Liver (tissue), 9 donors: ENCODE measurements around the gene NR2F6. TPM values are rescaled to one million over a fixed set of nuclear protein-coding genes. Genes with fewer than 3 reads are reported as not detected.

Experiments used
- DNase-seq: peaks from one replicate; pipeline ENCODE4 v3.0.0-alpha.2; 2017; ENCODE audit warnings: low spot score
- H3K27ac ChIP-seq, 2 donors: one replicate each; pipeline ENCODE4 v1.7.0; 2013; ENCODE audit warnings: inconsistent platforms in 2 of 2, low read length in 2 of 2, control low read depth in 1 of 2, low read depth in 1 of 2, mild to moderate bottlenecking in 1 of 2
- H3K27me3 ChIP-seq, 4 donors: one replicate each; pipeline versions ENCODE4 v1.6.1 to v1.7.0; 2013; ENCODE audit warnings: low read length in 3 of 4, inconsistent platforms in 1 of 4, mild to moderate bottlenecking in 1 of 4, moderate library complexity in 1 of 4; ENCODE audit not compliant: control insufficient read depth in 4 of 4, insufficient read depth in 4 of 4
- H3K36me3 ChIP-seq, 4 donors: one replicate each; pipeline versions ENCODE4 v1.6.1 to v1.7.0; 2013; ENCODE audit warnings: low read length in 3 of 4, mild to moderate bottlenecking in 3 of 4, low read depth in 1 of 4, moderate library complexity in 1 of 4; ENCODE audit not compliant: control insufficient read depth in 4 of 4, insufficient read depth in 3 of 4
- H3K4me1 ChIP-seq, 4 donors: one replicate each; pipeline versions ENCODE4 v1.6.1 to v1.7.0; 2013; ENCODE audit warnings: low read length in 3 of 4, mild to moderate bottlenecking in 3 of 4, moderate library complexity in 1 of 4; ENCODE audit not compliant: control insufficient read depth in 4 of 4, insufficient read depth in 4 of 4
- H3K4me3 ChIP-seq, 3 donors: one replicate each; pipeline versions ENCODE4 v1.6.1 to v1.7.0; 2013; ENCODE audit warnings: low read length in 3 of 3, control low read depth in 1 of 3, low read depth in 1 of 3, mild to moderate bottlenecking in 1 of 3
- H3K9ac ChIP-seq, 2 donors: one replicate each; pipeline ENCODE4 v1.7.0; 2013; ENCODE audit warnings: low read length in 2 of 2, mild to moderate bottlenecking in 2 of 2, moderate library complexity in 2 of 2, control low read depth in 1 of 2, low read depth in 1 of 2
- H3K9me3 ChIP-seq, 4 donors: one replicate each; pipeline versions ENCODE4 v1.6.1 to v1.7.0; 2013; ENCODE audit warnings: low read length in 3 of 4; ENCODE audit not compliant: control insufficient read depth in 4 of 4
- EGR1 ChIP-seq, 2 donors: IDR thresholded peaks; 2 replicates each; pipeline ENCODE4 v1.6.1; 2016 to 2018; ENCODE audit warnings: antibody characterized with exemption in 2 of 2, low read depth in 2 of 2
- FOXA1 ChIP-seq: IDR thresholded peaks from 2 replicates; pipeline ENCODE4 v1.6.1; 2016; ENCODE audit warnings: antibody characterized with exemption
- FOXA2 ChIP-seq: IDR thresholded peaks from 2 replicates; pipeline ENCODE4 v1.6.1; 2016; ENCODE audit warnings: antibody characterized with exemption
- GABPA ChIP-seq, 2 donors: IDR thresholded peaks in 1 of 2; conservative IDR thresholded peaks in 1 of 2; 2 replicates each; pipeline ENCODE4 v1.6.1; 2016; ENCODE audit warnings: antibody characterized with exemption in 2 of 2, mild to moderate bottlenecking in 1 of 2, moderate library complexity in 1 of 2
- HNF4A ChIP-seq, 2 donors: conservative IDR thresholded peaks; 2 replicates each; pipeline ENCODE4 v1.6.1; 2016; ENCODE audit warnings: antibody characterized with exemption in 2 of 2, mild to moderate bottlenecking in 2 of 2
- HNF4G ChIP-seq: IDR thresholded peaks from 2 replicates; pipeline ENCODE4 v1.6.1; 2016; ENCODE audit warnings: antibody characterized with exemption
- JUND ChIP-seq, 2 donors: IDR thresholded peaks; 2 replicates each; pipeline ENCODE4 v1.6.1; 2016; ENCODE audit warnings: antibody characterized with exemption in 2 of 2
- NR2F2 ChIP-seq: IDR thresholded peaks from 2 replicates; pipeline ENCODE4 v1.6.1; 2016; ENCODE audit warnings: antibody characterized with exemption
- RAD21 ChIP-seq, 2 donors: IDR thresholded peaks; 2 replicates each; pipeline ENCODE4 v1.6.1; 2016; ENCODE audit warnings: antibody characterized with exemption in 2 of 2, mild to moderate bottlenecking in 2 of 2
- RXRA ChIP-seq, 2 donors: IDR thresholded peaks; 2 replicates each; pipeline ENCODE4 v1.6.1; 2017 to 2018; ENCODE audit warnings: antibody characterized with exemption in 2 of 2, mild to moderate bottlenecking in 1 of 2
- SP1 ChIP-seq: IDR thresholded peaks from 2 replicates; pipeline ENCODE4 v1.6.1; 2018; ENCODE audit warnings: antibody characterized with exemption, mild to moderate bottlenecking
- TAF1 ChIP-seq: conservative IDR thresholded peaks from 2 replicates; pipeline ENCODE4 v1.6.1; 2016; ENCODE audit warnings: antibody characterized with exemption, mild to moderate bottlenecking
- YY1 ChIP-seq: IDR thresholded peaks from 2 replicates; pipeline ENCODE4 v1.6.1; 2016; ENCODE audit warnings: antibody characterized with exemption, mild to moderate bottlenecking
- WGBS: extraction: QIAGEN DNeasy Blood & Tissue Kit; methylation state at CpG from one replicate; pipeline ENCODE4 v1.1.7; 2013; 5-methylcytosine and 5-hydroxymethylcytosine counted together
- polyA plus RNA-seq, 2 donors: library from polyadenylated mRNA; stranded (reverse) in 1 of 2; unstranded in 1 of 2; fragments of 200-250 nt in 1 of 2; fragments of >200 nt in 1 of 2; fragmentation: Nextera tagmentation in 1 of 2; extraction: Ambion mirVana in 1 of 2; gene quantifications; one replicate each; pipeline versions ENCODE4 v1.2.1 to v1.2.3, GENCODE V29; 2013 to 2015
- total RNA-seq, 2 donors: library from RNA; depleted of rRNA; stranded (reverse); fragments of >200 nt; gene quantifications; one replicate each; pipeline ENCODE4 v1.2.3, GENCODE V29; 2014
- TF ChIP-seq, protein P1 (sequence below): IDR thresholded peaks from 2 replicates; pipeline ENCODE4 v1.6.1; 2016; ENCODE audit warnings: antibody characterized with exemption, mild to moderate bottlenecking
- TF ChIP-seq, protein P2 (sequence below): IDR thresholded peaks from 2 replicates; pipeline ENCODE4 v1.6.1; 2016; ENCODE audit warnings: antibody characterized with exemption
- TF ChIP-seq, protein P3 (sequence below): fragments of 150-350 bp; IDR thresholded peaks from 2 replicates; pipeline ENCODE4 v1.5.1; 2017; ENCODE audit warnings: improper control_type of control experiment, low read depth, low read length; ENCODE audit not compliant: missing input control
- TF ChIP-seq, protein P4 (sequence below): IDR thresholded peaks from 2 replicates; pipeline ENCODE4 v1.6.1; 2016; ENCODE audit warnings: antibody characterized with exemption
- TF ChIP-seq, protein P5 (sequence below): IDR thresholded peaks from 2 replicates; pipeline ENCODE4 v1.6.1; 2016; ENCODE audit warnings: antibody characterized with exemption
- donor health status: healthy.
- donor health status: healthy.
- donor health status: healthy.
- donor health status: healthy.
- donor health status: healthy.

NR2F6 gene
- total and polyA plus RNA-seq, 4 donors, result 30.5 to 86.1 (median 52.6) TPM

DNA sequence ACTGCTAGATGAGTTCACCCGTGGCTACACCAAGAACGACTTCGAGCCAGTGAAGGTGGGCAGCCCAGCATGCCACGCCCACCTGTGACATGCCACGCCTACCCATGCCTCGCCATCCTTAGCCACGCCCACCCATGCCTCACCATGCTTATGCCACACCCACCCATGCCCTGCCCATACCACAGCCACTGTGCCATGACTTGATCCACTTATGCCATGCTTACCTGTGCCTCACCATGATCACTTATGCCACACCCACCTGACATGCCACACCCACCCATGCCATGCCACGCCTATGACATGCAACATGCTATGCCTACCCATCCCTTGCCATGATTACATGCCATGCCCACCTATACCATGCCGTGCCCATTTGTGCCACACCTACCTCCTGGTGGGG lies 43.5 kb downstream of the NR2F6 start (continued):
- TF ChIP-seq FOXA2, result no peak
- no peak for TF ChIP-seq NR2F2
- no peak for TF ChIP-seq FOXA1

DNA sequence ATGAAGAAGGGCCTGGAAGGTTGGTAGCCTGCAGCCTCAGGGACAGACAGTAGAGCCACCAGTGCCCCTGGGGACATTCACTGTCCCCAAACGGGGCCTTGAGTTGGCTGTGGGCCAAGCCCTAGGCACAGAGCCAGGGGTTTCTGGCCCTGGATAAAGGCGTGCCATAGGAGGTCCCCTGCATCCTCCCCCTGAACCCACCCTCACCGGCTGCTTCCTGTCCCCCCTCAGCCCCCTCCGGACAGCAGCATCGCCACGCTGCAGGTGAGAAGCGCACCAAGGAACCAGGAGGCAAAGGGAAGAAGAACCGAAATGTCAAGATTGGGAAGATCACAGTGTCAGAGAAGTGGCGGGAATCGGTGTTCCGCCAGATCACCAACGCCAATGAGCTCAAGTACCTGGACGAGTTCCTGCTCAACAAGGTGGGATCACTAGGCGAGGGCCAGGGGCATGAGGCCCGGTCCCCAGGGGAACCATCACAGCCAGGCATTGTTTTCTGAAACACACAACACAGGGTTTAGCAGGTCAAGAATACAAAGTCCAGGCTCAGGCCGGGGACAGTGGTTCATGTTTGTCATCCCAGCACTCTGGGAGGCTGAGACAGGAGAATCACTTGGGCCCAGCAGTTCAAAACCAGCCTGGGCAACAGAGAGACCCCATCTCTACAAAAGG lies 45.2 kb downstream of the NR2F6 start:
- H3K9me3 ChIP-seq, result no peaks in the 10 kb centered on the region
- DNase-seq, result peak; percentile 59
- peak overlapping the region; percentile 21 to 32 for H3K27ac ChIP-seq
- TF ChIP-seq, protein P1, sequence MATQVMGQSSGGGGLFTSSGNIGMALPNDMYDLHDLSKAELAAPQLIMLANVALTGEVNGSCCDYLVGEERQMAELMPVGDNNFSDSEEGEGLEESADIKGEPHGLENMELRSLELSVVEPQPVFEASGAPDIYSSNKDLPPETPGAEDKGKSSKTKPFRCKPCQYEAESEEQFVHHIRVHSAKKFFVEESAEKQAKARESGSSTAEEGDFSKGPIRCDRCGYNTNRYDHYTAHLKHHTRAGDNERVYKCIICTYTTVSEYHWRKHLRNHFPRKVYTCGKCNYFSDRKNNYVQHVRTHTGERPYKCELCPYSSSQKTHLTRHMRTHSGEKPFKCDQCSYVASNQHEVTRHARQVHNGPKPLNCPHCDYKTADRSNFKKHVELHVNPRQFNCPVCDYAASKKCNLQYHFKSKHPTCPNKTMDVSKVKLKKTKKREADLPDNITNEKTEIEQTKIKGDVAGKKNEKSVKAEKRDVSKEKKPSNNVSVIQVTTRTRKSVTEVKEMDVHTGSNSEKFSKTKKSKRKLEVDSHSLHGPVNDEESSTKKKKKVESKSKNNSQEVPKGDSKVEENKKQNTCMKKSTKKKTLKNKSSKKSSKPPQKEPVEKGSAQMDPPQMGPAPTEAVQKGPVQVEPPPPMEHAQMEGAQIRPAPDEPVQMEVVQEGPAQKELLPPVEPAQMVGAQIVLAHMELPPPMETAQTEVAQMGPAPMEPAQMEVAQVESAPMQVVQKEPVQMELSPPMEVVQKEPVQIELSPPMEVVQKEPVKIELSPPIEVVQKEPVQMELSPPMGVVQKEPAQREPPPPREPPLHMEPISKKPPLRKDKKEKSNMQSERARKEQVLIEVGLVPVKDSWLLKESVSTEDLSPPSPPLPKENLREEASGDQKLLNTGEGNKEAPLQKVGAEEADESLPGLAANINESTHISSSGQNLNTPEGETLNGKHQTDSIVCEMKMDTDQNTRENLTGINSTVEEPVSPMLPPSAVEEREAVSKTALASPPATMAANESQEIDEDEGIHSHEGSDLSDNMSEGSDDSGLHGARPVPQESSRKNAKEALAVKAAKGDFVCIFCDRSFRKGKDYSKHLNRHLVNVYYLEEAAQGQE, result no peak
- TF ChIP-seq JUND (IDR thresholded peaks at IDR 0.05) (no peak), EGR1 (IDR thresholded peaks at IDR 0.05; ENCODE audit: low read depth in 2 of 2) (no peak), FOXA1 (no peak), NR2F2 (peak; percentile 43), TAF1 (no peak), HNF4A (conservative IDR thresholded peaks at IDR 0.05) (peak; percentile 95 to 97), YY1 (no peak), RAD21 (IDR thresholded peaks at IDR 0.05) (peak in 1 of 2 donors; percentile 48), GABPA (IDR thresholded peaks at IDR 0.05 in 1 of 2, conservative IDR thresholded peaks at IDR 0.05 in 1 of 2) (no peak), HNF4G (peak; percentile 84), FOXA2 (no peak), SP1 (peak; percentile 87), RXRA (IDR thresholded peaks at IDR 0.05) (peak; percentile 75 to 78)
- TF ChIP-seq, protein P2, sequence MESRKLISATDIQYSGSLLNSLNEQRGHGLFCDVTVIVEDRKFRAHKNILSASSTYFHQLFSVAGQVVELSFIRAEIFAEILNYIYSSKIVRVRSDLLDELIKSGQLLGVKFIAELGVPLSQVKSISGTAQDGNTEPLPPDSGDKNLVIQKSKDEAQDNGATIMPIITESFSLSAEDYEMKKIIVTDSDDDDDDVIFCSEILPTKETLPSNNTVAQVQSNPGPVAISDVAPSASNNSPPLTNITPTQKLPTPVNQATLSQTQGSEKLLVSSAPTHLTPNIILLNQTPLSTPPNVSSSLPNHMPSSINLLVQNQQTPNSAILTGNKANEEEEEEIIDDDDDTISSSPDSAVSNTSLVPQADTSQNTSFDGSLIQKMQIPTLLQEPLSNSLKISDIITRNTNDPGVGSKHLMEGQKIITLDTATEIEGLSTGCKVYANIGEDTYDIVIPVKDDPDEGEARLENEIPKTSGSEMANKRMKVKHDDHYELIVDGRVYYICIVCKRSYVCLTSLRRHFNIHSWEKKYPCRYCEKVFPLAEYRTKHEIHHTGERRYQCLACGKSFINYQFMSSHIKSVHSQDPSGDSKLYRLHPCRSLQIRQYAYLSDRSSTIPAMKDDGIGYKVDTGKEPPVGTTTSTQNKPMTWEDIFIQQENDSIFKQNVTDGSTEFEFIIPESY, result no peak
- TF ChIP-seq, protein P3, sequence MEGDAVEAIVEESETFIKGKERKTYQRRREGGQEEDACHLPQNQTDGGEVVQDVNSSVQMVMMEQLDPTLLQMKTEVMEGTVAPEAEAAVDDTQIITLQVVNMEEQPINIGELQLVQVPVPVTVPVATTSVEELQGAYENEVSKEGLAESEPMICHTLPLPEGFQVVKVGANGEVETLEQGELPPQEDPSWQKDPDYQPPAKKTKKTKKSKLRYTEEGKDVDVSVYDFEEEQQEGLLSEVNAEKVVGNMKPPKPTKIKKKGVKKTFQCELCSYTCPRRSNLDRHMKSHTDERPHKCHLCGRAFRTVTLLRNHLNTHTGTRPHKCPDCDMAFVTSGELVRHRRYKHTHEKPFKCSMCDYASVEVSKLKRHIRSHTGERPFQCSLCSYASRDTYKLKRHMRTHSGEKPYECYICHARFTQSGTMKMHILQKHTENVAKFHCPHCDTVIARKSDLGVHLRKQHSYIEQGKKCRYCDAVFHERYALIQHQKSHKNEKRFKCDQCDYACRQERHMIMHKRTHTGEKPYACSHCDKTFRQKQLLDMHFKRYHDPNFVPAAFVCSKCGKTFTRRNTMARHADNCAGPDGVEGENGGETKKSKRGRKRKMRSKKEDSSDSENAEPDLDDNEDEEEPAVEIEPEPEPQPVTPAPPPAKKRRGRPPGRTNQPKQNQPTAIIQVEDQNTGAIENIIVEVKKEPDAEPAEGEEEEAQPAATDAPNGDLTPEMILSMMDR, result no peak
- TF ChIP-seq, protein P4, sequence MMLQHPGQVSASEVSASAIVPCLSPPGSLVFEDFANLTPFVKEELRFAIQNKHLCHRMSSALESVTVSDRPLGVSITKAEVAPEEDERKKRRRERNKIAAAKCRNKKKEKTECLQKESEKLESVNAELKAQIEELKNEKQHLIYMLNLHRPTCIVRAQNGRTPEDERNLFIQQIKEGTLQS, result no peak
- TF ChIP-seq, protein P5, sequence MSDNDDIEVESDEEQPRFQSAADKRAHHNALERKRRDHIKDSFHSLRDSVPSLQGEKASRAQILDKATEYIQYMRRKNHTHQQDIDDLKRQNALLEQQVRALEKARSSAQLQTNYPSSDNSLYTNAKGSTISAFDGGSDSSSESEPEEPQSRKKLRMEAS, result no peak
- 73% methylated on average over 16 of the region's 16 CpGs for WGBS
- H3K36me3 ChIP-seq, result peaks cover 0 to 36% (median 11%) of the 10 kb centered on the region in 4 donors
- no peaks in the 10 kb centered on the region for H3K27me3 ChIP-seq
- H3K9ac ChIP-seq, result no peak overlapping the region
- H3K4me3 ChIP-seq, result no peak overlapping the region
- H3K4me1 ChIP-seq, result peaks cover 0 to 15% (median 12%) of the 10 kb centered on the region in 4 donors
